T-helper 2 cell treated with Interferon-gamma antibody and Interleukin-4, amounts not matched to agents 5 μg/mL and 100 μg/mL, for 36 hours (primary cell): ENCODE measurements around the gene DOCK10.

Source experiments
- DNase-seq: peaks from one replicate; pipeline ENCODE4 v3.0.0; 2021; ENCODE audit warnings: low spot score
- H3K27ac Mint-ChIP-seq: one replicate; pipeline ENCODE4 v1.8.0; 2021; ENCODE audit warnings: mild to moderate bottlenecking, mixed read lengths
- H3K27me3 Mint-ChIP-seq: one replicate; pipeline ENCODE4 v1.8.0; 2021; ENCODE audit warnings: low read depth, mixed read lengths
- H3K36me3 Mint-ChIP-seq: one replicate; pipeline ENCODE4 v1.8.0; 2021; ENCODE audit warnings: low read depth, mixed read lengths
- H3K4me1 Mint-ChIP-seq: one replicate; pipeline ENCODE4 v1.8.0; 2021; ENCODE audit warnings: low read depth, mixed read lengths
- H3K4me3 Mint-ChIP-seq: one replicate; pipeline ENCODE4 v1.8.0; 2022; ENCODE audit warnings: mild to moderate bottlenecking, moderate library complexity, mixed read lengths
- H3K9me3 Mint-ChIP-seq: one replicate; pipeline ENCODE4 v1.8.0; 2021; ENCODE audit warnings: mixed read lengths

The DOCK10 gene

GRCh38 chr2:224970311-224970710 is 72.0 kb downstream of the DOCK10 start:
- Mint-ChIP-seq H3K36me3 (peaks cover 23% of the 10 kb centered on the region), H3K27ac (no peak overlapping the region), H3K4me1 (peaks cover 49% of the 10 kb centered on the region), H3K27me3 (no peaks in the 10 kb centered on the region), H3K9me3 (no peaks in the 10 kb centered on the region), H3K4me3 (no peak overlapping the region)
- no peak for DNase-seq

- DNase-seq, result no peak
- Mint-ChIP-seq H3K27ac (peak overlapping the region; percentile 46), H3K9me3 (no peaks in the 10 kb centered on the region), H3K36me3 (peaks cover 19% of the 10 kb centered on the region), H3K27me3 (no peaks in the 10 kb centered on the region), H3K4me1 (peaks cover 47% of the 10 kb centered on the region), H3K4me3 (peak overlapping the region; percentile 28)
These were observed 72.5 kb downstream of the DOCK10 start for GRCh38 chr2:224969633-224970260.

- H3K4me3 Mint-ChIP-seq, result no peak overlapping the region
- H3K27me3 Mint-ChIP-seq, result no peaks in the 10 kb centered on the region
- peak overlapping the region; percentile 46 for H3K27ac Mint-ChIP-seq
- no peaks in the 10 kb centered on the region for H3K9me3 Mint-ChIP-seq
- H3K4me1 Mint-ChIP-seq, result peaks cover 47% of the 10 kb centered on the region
- DNase-seq, result no peak
- peaks cover 19% of the 10 kb centered on the region for H3K36me3 Mint-ChIP-seq
These were observed 73.2 kb downstream of the DOCK10 start for GRCh38 chr2:224969095-224969494.

GRCh38 chr2:224968051-224968450 is 74.2 kb downstream of the DOCK10 start:
- H3K4me3 Mint-ChIP-seq, result no peak overlapping the region
- peaks cover 21% of the 10 kb centered on the region for H3K36me3 Mint-ChIP-seq

DNA sequence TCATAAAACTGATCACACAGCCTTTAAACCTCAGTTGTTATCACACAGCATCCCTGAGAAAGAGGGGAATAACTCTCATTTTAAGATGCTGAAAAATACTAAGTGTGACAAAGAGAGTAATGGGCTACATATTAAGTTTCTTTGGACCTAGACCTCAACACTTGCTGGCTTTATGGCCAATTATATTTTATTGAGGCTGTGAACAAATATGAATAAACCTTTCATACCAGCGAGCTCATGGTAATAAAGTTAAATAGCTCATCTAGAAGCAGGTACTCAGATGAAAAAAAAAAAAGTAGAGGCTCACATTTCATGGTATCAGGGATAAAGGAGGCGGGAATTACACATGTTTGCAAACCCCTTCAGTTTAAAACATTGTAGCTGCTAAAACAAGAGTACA is 75.7 kb downstream of the DOCK10 start:
- no peak overlapping the region for H3K27ac Mint-ChIP-seq
- H3K4me1 Mint-ChIP-seq, result peaks cover 40% of the 10 kb centered on the region
- H3K27me3 Mint-ChIP-seq, result no peaks in the 10 kb centered on the region
- H3K4me3 Mint-ChIP-seq, result no peak overlapping the region
- no peaks in the 10 kb centered on the region for H3K9me3 Mint-ChIP-seq
- H3K36me3 Mint-ChIP-seq, result peaks cover 30% of the 10 kb centered on the region
- DNase-seq, result no peak

More at GRCh38 chr2:224968051-224968450, 74.2 kb downstream of the DOCK10 start:
- no peak overlapping the region for H3K27ac Mint-ChIP-seq
- no peaks in the 10 kb centered on the region for H3K27me3 Mint-ChIP-seq
- H3K9me3 Mint-ChIP-seq, result no peaks in the 10 kb centered on the region
- peaks cover 39% of the 10 kb centered on the region for H3K4me1 Mint-ChIP-seq
- no peak for DNase-seq

GRCh38 chr2:224959556-224959955 is 82.7 kb downstream of the DOCK10 start:
- Mint-ChIP-seq H3K27ac (no peak overlapping the region), H3K4me3 (no peak overlapping the region)

GRCh38 chr2:224958873-224959272 is 83.4 kb downstream of the DOCK10 start:
- Mint-ChIP-seq H3K27ac (no peak overlapping the region), H3K9me3 (no peaks in the 10 kb centered on the region), H3K27me3 (no peaks in the 10 kb centered on the region), H3K36me3 (peaks cover 35% of the 10 kb centered on the region), H3K4me3 (no peak overlapping the region), H3K4me1 (peaks cover 54% of the 10 kb centered on the region)
- DNase-seq, result no peak

More at GRCh38 chr2:224959556-224959955, 82.7 kb downstream of the DOCK10 start:
- no peaks in the 10 kb centered on the region for H3K9me3 Mint-ChIP-seq
- peaks cover 31% of the 10 kb centered on the region for H3K36me3 Mint-ChIP-seq
- no peaks in the 10 kb centered on the region for H3K27me3 Mint-ChIP-seq
- DNase-seq, result no peak
- H3K4me1 Mint-ChIP-seq, result peaks cover 52% of the 10 kb centered on the region

DNA sequence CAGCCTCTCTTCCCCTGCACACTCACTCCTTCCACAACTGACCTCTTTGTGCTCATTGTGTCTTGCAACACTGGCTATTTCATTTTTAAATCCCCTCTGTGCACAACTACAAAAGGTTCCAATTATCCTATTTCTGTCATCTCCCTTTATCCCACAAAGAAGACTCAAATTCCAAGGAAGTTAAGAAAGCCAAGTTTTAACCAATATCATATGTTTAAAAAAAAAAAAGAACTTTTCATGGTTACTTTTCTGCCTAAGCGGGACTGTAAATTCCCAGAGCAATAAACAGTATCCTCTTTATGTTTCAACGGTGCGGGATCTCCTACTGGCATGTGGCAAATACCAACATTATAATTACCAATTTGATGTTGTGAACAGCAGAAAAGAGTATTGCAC is 83.8 kb downstream of the DOCK10 start:
- Mint-ChIP-seq H3K4me1 (peaks cover 59% of the 10 kb centered on the region), H3K9me3 (no peaks in the 10 kb centered on the region), H3K36me3 (peaks cover 39% of the 10 kb centered on the region), H3K4me3 (no peak overlapping the region), H3K27me3 (no peaks in the 10 kb centered on the region), H3K27ac (no peak overlapping the region)
- no peak for DNase-seq

GRCh38 chr2:224957540-224958461 is 84.5 kb downstream of the DOCK10 start:
- Mint-ChIP-seq H3K36me3 (peaks cover 39% of the 10 kb centered on the region), H3K27ac (peak overlapping the region; percentile 39), H3K27me3 (no peaks in the 10 kb centered on the region), H3K9me3 (peaks cover 4% of the 10 kb centered on the region), H3K4me3 (peak overlapping the region; percentile 9), H3K4me1 (peaks cover 60% of the 10 kb centered on the region)
- DNase-seq, result no peak

DNA sequence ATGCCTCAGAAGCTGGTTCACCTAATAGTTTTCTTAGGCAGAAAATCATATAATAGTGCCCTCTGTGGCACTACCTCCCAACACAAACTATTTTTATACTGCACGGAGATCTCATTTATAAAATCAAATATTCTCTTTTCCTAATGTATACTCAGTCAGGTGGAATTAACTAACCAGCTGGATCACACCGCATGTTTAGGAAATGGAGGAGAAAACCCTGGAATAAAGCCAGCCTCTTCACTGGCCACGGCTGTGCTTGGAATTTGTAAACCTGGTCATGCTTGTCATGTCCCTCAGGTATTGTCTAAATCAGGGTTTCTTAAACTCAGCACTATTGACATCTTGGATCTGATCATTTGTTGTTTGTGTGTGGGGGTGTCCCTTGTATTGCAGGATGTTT is 85.6 kb downstream of the DOCK10 start:
- peaks cover 8% of the 10 kb centered on the region for H3K9me3 Mint-ChIP-seq
- no peak overlapping the region for H3K4me3 Mint-ChIP-seq
- H3K27me3 Mint-ChIP-seq, result no peaks in the 10 kb centered on the region
- no peak overlapping the region for H3K27ac Mint-ChIP-seq
- H3K4me1 Mint-ChIP-seq, result peaks cover 62% of the 10 kb centered on the region
- DNase-seq, result no peak
- peaks cover 38% of the 10 kb centered on the region for H3K36me3 Mint-ChIP-seq

- no peak overlapping the region for H3K4me3 Mint-ChIP-seq
These were observed 87.3 kb downstream of the DOCK10 start for GRCh38 chr2:224954980-224955379.

GRCh38 chr2:224952936-224953657 is 89.2 kb downstream of the DOCK10 start:
- peaks cover 70% of the 10 kb centered on the region for H3K4me1 Mint-ChIP-seq
- no peaks in the 10 kb centered on the region for H3K27me3 Mint-ChIP-seq
- peak overlapping the region; percentile 66 for H3K4me3 Mint-ChIP-seq
- peaks cover 8% of the 10 kb centered on the region for H3K9me3 Mint-ChIP-seq
- peaks cover 45% of the 10 kb centered on the region for H3K36me3 Mint-ChIP-seq
- H3K27ac Mint-ChIP-seq, result peak overlapping the region; percentile 81
- no peak for DNase-seq

More at GRCh38 chr2:224954980-224955379, 87.3 kb downstream of the DOCK10 start:
- H3K27ac Mint-ChIP-seq, result no peak overlapping the region
- H3K4me1 Mint-ChIP-seq, result peaks cover 64% of the 10 kb centered on the region
- H3K27me3 Mint-ChIP-seq, result no peaks in the 10 kb centered on the region
- H3K36me3 Mint-ChIP-seq, result peaks cover 38% of the 10 kb centered on the region
- H3K9me3 Mint-ChIP-seq, result peaks cover 8% of the 10 kb centered on the region
- DNase-seq, result no peak

DNA sequence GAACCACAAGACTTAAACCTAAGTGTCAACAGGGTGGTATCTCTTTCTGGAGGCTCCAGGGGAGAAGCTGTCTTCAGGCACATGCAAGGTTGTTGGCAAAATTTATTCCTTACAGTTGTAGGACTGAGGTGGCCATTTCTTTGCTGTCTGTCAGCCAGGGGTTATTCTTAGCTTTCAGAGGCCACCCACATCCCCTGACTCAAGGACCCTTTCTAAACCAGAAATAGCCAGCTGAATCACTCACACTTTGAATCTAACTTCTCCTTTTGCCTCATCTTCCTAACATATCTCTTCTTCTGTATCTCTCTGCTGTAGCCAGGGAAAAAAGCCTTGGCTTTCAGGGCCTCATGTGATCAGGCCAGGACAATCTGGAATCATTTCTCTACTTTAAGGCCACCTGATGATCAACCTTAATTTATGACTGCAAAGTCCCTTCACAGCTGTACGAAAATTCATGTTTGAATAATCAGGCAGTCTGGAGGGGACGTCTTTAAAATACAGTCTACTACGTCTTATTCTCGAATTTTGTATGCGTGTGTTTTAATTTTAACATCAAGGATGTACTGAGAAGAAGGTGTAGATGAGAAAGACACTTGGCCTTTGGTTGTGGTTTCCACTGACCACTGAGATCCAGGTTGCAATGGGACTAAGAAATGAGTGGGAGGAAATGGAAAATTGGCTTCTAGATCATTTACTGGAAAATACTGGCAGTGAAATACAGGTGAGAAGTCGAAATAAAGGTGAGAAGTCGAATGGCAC is 90.4 kb downstream of the DOCK10 start:
- DNase-seq, result no peak
- Mint-ChIP-seq H3K36me3 (peaks cover 39% of the 10 kb centered on the region), H3K27ac (peak overlapping the region; percentile 83), H3K27me3 (no peaks in the 10 kb centered on the region), H3K4me1 (peaks cover 69% of the 10 kb centered on the region), H3K4me3 (peak overlapping the region; percentile 67), H3K9me3 (peaks cover 8% of the 10 kb centered on the region)
